Endothelial cell of umbilical vein (primary cell): ENCODE data around the gene YDJC. TPM values are rescaled to one million over a fixed set of nuclear protein-coding genes. Genes with fewer than 3 reads are reported as not detected.

Experiments
- BruUV-seq: library from RNA; stranded (reverse); fragments of 400-500 nt; replicated peaks from 2 replicates; lab custom pipeline; 2021; lab: Mats Ljungman, UMichigan
- CTCF ChIA-PET: fragments of 300-600, 350-600 bp; sonication (Branson Sonifier 250); formaldehyde crosslinking; loops from one replicate; lab custom pipeline; 2021; ENCODE audit warnings: antibody characterized with exemption, inconsistent platforms; lab: Charles Lee
- POLR2A ChIA-PET: fragments of 300-600, 350-600 bp; sonication (Branson Sonifier 250); formaldehyde crosslinking; loops from one replicate; lab custom pipeline; 2021; ENCODE audit warnings: antibody characterized with exemption, inconsistent platforms; lab: Charles Lee
- DNase-seq: peaks from one replicate; pipeline ENCODE4 v3.0.0-alpha.2; 2011; ENCODE audit warnings: low read depth, low spot score
- FAIRE-seq: peaks from 2 replicates; lab custom pipeline; 2011; peaks lifted over from hg19 to GRCh38; lab: Jason Lieb, UNC
- H2AFZ ChIP-seq: 2 replicates; pipeline ENCODE4 v1.6.0; 2012; ENCODE audit warnings: low read depth, low read length, control low read depth, inconsistent platforms
- H3K27ac ChIP-seq: 2 replicates; pipeline ENCODE4 v1.5.1; 2011; ENCODE audit warnings: low read depth, mild to moderate bottlenecking, control low read depth, low read length, moderate library complexity; ENCODE audit not compliant: insufficient read depth
- H3K27me3 ChIP-seq, 2 experiments: 2 replicates each; pipeline versions ENCODE4 v1.6.0 to v1.6.1; 2011; ENCODE audit warnings: low read length in 2 of 2, mixed read lengths in 1 of 2; ENCODE audit not compliant: control insufficient read depth in 2 of 2, insufficient read depth in 2 of 2
- H3K36me3 ChIP-seq, 2 experiments: 2 replicates in 1 of 2; 3 replicates in 1 of 2; pipeline ENCODE4 v1.5.1; 2011; ENCODE audit warnings: low read length in 2 of 2, mild to moderate bottlenecking in 1 of 2, moderate library complexity in 1 of 2; ENCODE audit not compliant: control insufficient read depth in 2 of 2, insufficient read depth in 2 of 2; ENCODE audit errors: extremely low read depth in 1 of 2
- H3K4me1 ChIP-seq: 3 replicates; pipeline ENCODE4 v1.5.1; 2011; ENCODE audit warnings: mild to moderate bottlenecking, low read length; ENCODE audit not compliant: control insufficient read depth, insufficient read depth; ENCODE audit errors: extremely low read depth
- H3K4me2 ChIP-seq: 2 replicates; pipeline ENCODE4 v1.6.1; 2011; ENCODE audit warnings: low read length, control low read depth, mixed read lengths; ENCODE audit not compliant: insufficient read depth
- H3K4me3 ChIP-seq, 3 experiments: fragments of 200-600 bp in 1 of 3; sonication (generic), shearing (Covaris generic) in 1 of 3; replicated peaks in 1 of 3; 2 replicates each; pipeline ENCODE4 v1.5.1; 2011 to 2016; ENCODE audit warnings: control low read depth in 3 of 3, low read length in 3 of 3, mild to moderate bottlenecking in 2 of 3, inconsistent platforms in 1 of 3, low read depth in 1 of 3, moderate library complexity in 1 of 3; ENCODE audit not compliant: insufficient read depth in 1 of 3
- H3K79me2 ChIP-seq: 2 replicates; pipeline ENCODE4 v1.6.0; 2012; ENCODE audit warnings: low read length, inconsistent platforms; ENCODE audit not compliant: control insufficient read depth, insufficient read depth
- H3K9ac ChIP-seq: replicated peaks from 2 replicates; pipeline ENCODE3; 2011; ENCODE audit warnings: low read length, control low read depth; ENCODE audit not compliant: insufficient read depth; ENCODE audit errors: extremely low read depth
- H3K9me1 ChIP-seq: replicated peaks from 3 replicates; pipeline ENCODE4 v1.6.0; 2011; ENCODE audit warnings: mild to moderate bottlenecking, low read length; ENCODE audit not compliant: control insufficient read depth, insufficient read depth; ENCODE audit errors: extremely low read depth
- H3K9me3 ChIP-seq: replicated peaks from 2 replicates; pipeline ENCODE4 v1.5.1; 2012; ENCODE audit warnings: low read length, inconsistent platforms; ENCODE audit not compliant: control insufficient read depth, insufficient read depth
- H4K20me1 ChIP-seq: replicated peaks from 2 replicates; pipeline ENCODE3; 2011; ENCODE audit warnings: mild to moderate bottlenecking, low read length; ENCODE audit not compliant: control insufficient read depth, insufficient read depth; ENCODE audit errors: extremely low read depth
- EZH2 ChIP-seq: IDR thresholded peaks from 2 replicates; pipeline ENCODE4 v1.6.1; 2012; ENCODE audit warnings: borderline replicate concordance, low read depth, mild to moderate bottlenecking, moderate library complexity, low read length, inconsistent platforms; ENCODE audit not compliant: severe bottlenecking
- FOS ChIP-seq: IDR thresholded peaks from 2 replicates; pipeline ENCODE4 v1.6.1; 2011; ENCODE audit warnings: mild to moderate bottlenecking, low read length, moderate library complexity, borderline replicate concordance; ENCODE audit not compliant: insufficient read depth
- GATA2 ChIP-seq: IDR thresholded peaks from 2 replicates; pipeline ENCODE4 v1.7.0; 2011; ENCODE audit warnings: low read depth, mild to moderate bottlenecking, moderate library complexity, mixed read lengths, low read length; ENCODE audit not compliant: insufficient read length, insufficient read depth
- JUN ChIP-seq: IDR thresholded peaks from 2 replicates; pipeline ENCODE4 v1.6.1; 2011; ENCODE audit warnings: borderline replicate concordance, low read depth; ENCODE audit not compliant: insufficient read length, insufficient read depth
- MYC ChIP-seq: IDR thresholded peaks from one replicate; pipeline ENCODE4 v1.6.1; 2011; ENCODE audit warnings: mild to moderate bottlenecking, low read depth, low read length
- POLR2A ChIP-seq: IDR thresholded peaks from 2 replicates; pipeline ENCODE4 v1.6.1; 2012; ENCODE audit warnings: low read depth, mild to moderate bottlenecking, control low read depth, low read length
- POLR2AphosphoS5 ChIP-seq: IDR thresholded peaks from 2 replicates; pipeline ENCODE4 v1.6.1; 2012; ENCODE audit warnings: low read depth, mild to moderate bottlenecking, control low read depth, low read length, moderate library complexity; ENCODE audit not compliant: insufficient read depth
- dilution Hi-C: fragments of 300-500 bp; cut with MboI; formaldehyde crosslinking; loops from one replicate; pipeline ENCODE4 v1.15.0; 2019; ENCODE audit warnings: low sequenced_read_pairs; ENCODE audit not compliant: extremely low pct_ligation_motif_present
- intact Hi-C: fragments of 100-400 bp; cut with micrococcal nuclease; formaldehyde crosslinking; loops from one replicate; pipeline ENCODE4 v1.10.0; 2022
- polyA plus RNA-seq, 4 experiments: library from polyadenylated mRNA; depleted of rRNA in 3 of 4; stranded (reverse) in 3 of 4; unstranded in 1 of 4; fragments of >200 nt; gene quantifications; 2 replicates each; pipeline versions ENCODE4 v1.2.1 to v1.2.3, GENCODE V29; 2011 to 2012; ENCODE audit warnings: missing spikeins in 1 of 4
- total RNA-seq: library from RNA; stranded (reverse); gene quantifications from 2 replicates; pipeline ENCODE4 v1.2.3, GENCODE V29; 2021
- TF ChIP-seq, protein P1 (sequence below), 2 donors: IDR thresholded peaks; 1 replicate in 1 of 2; 2 replicates in 1 of 2; pipeline ENCODE4 v1.5.1; 2011; ENCODE audit warnings: low read length in 2 of 2, mild to moderate bottlenecking in 2 of 2, moderate library complexity in 2 of 2, control low read depth in 1 of 2, inconsistent platforms in 1 of 2, low read depth in 1 of 2; ENCODE audit not compliant: insufficient read depth in 1 of 2; ENCODE audit errors: extremely low read depth in 1 of 2
- TF ChIP-seq, protein P2 (sequence below): IDR thresholded peaks from 2 replicates; pipeline ENCODE4 v1.6.1; 2011; ENCODE audit not compliant: insufficient read depth, insufficient read length

The YDJC gene
- total and polyA plus RNA-seq, 2 donors (not counting 3 experiments of a cell fraction or from before 2014, with no cell fraction given): 27.2 to 29.9 TPM

DNA sequence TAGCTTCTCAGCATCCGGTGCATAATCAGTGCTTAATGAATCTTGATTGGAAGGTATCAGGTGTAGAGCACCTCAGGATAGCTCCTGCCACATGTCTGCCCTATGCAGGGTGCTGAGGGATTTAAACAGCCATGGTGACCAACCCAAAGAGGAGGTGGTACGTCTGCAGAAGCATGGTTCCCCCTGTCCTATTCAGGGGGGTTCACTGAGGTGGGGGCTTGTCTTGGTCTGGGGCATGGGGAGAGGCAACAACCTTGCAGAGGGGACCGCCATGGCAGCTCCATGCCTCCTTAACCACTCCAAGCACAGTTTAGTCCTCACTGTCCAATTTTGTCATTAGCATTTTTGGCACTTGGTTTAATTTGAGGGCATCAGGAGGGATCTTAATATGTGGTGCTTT lies 37.4 kb downstream of the YDJC start:
- no peak overlapping the region for H3K4me2 ChIP-seq
- dilution Hi-C loops: no loop called here
- CTCF ChIA-PET: no interaction called here

More for the DNA sequence above, 37.4 kb downstream of the YDJC start:
- Histone ChIP-seq H3K4me3 (no peak overlapping the region), H3K4me1 (no peaks in the 10 kb centered on the region), H4K20me1 (peaks cover 10% of the 10 kb centered on the region), H3K9me1 (no peaks in the 10 kb centered on the region), H3K27ac (no peak overlapping the region), H3K36me3 (peaks cover 19 to 32% of the 10 kb centered on the region in 2 experiments), H2AFZ (no peak overlapping the region), H3K27me3 (no peaks in the 10 kb centered on the region), H3K9ac (no peak overlapping the region), H3K9me3 (no peaks in the 10 kb centered on the region), H3K79me2 (peaks cover 98% of the 10 kb centered on the region)
- POLR2A ChIA-PET: interaction anchor here (0.5 kb wide), 1 partner anchor 24 kb away, joined by 3 read pairs; no protein-coding TSS in a partner anchor
- intact Hi-C loops: no loop called here
- BruUV-seq: no TSS peak
- TF ChIP-seq POLR2A: no peak
- TF ChIP-seq, protein P1, sequence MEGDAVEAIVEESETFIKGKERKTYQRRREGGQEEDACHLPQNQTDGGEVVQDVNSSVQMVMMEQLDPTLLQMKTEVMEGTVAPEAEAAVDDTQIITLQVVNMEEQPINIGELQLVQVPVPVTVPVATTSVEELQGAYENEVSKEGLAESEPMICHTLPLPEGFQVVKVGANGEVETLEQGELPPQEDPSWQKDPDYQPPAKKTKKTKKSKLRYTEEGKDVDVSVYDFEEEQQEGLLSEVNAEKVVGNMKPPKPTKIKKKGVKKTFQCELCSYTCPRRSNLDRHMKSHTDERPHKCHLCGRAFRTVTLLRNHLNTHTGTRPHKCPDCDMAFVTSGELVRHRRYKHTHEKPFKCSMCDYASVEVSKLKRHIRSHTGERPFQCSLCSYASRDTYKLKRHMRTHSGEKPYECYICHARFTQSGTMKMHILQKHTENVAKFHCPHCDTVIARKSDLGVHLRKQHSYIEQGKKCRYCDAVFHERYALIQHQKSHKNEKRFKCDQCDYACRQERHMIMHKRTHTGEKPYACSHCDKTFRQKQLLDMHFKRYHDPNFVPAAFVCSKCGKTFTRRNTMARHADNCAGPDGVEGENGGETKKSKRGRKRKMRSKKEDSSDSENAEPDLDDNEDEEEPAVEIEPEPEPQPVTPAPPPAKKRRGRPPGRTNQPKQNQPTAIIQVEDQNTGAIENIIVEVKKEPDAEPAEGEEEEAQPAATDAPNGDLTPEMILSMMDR (IDR thresholded peaks at IDR 0.05; ENCODE audit: extremely low read depth in 1 of 2, insufficient read depth in 1 of 2, low read depth in 1 of 2, low read length in 2 of 2): no peak
- no peak for TF ChIP-seq GATA2
- no peak for TF ChIP-seq FOS
- TF ChIP-seq, protein P2, sequence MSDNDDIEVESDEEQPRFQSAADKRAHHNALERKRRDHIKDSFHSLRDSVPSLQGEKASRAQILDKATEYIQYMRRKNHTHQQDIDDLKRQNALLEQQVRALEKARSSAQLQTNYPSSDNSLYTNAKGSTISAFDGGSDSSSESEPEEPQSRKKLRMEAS: no peak
- no peak for TF ChIP-seq MYC
- TF ChIP-seq EZH2: no peak
- no peak for TF ChIP-seq POLR2AphosphoS5
- TF ChIP-seq JUN: no peak
- DNase-seq (no peak), FAIRE-seq (no peak)
